IMR-90 (cell line): ENCODE data around the gene KLKB1. TPM values are rescaled to one million over a fixed set of nuclear protein-coding genes. Genes with fewer than 3 reads are reported as not detected.
A peak's percentile ranks its signal among the peaks of the same experiment; 100 is the strongest.

Experiments
- ATAC-seq: fragments of 200-7000 bp; cut with Tn5 transposase; 2 replicates; pipeline ENCODE4 v1.9.1; 2020; ENCODE audit warnings: low read depth, mild to moderate bottlenecking, moderate library complexity
- BruUV-seq: library from RNA; stranded (reverse); fragments of 400-500 nt; replicated peaks from 2 replicates; lab custom pipeline; 2021; lab: Mats Ljungman, UMichigan
- CTCF ChIA-PET: fragments of 300-600 bp; formaldehyde crosslinking; extraction: SDS; loops from one replicate; lab custom pipeline; 2021; ENCODE audit warnings: antibody characterized with exemption; lab: Yijun Ruan, JAX
- POLR2A ChIA-PET: fragments of 300-600 bp; sonication (Branson Sonifier 250); formaldehyde crosslinking; loops from one replicate; lab custom pipeline; 2022; ENCODE audit warnings: antibody characterized with exemption; ENCODE audit not compliant: unreplicated experiment; lab: Charles Lee
- DNase-seq: peaks from one replicate; pipeline ENCODE4 v3.0.0; 2013
- H2AFZ ChIP-seq: replicated peaks from 2 replicates; pipeline ENCODE3; 2013; ENCODE audit warnings: low read length, mild to moderate bottlenecking; ENCODE audit not compliant: poor library complexity
- H2AK5ac ChIP-seq: 2 replicates; pipeline ENCODE4 v1.6.1; 2013; ENCODE audit warnings: low read depth, low read length, inconsistent platforms
- H2AK9ac ChIP-seq: replicated peaks from 2 replicates; pipeline ENCODE3; 2013; ENCODE audit warnings: mild to moderate bottlenecking, low read depth, low read length, moderate library complexity; ENCODE audit not compliant: poor library complexity
- H2BK120ac ChIP-seq: 2 replicates; pipeline ENCODE4 v1.6.1; 2013; ENCODE audit warnings: low read depth, low read length, inconsistent platforms
- H2BK15ac ChIP-seq: 3 replicates; pipeline ENCODE4 v1.6.1; 2013; ENCODE audit warnings: low read depth, low read length, inconsistent platforms
- H2BK20ac ChIP-seq: 2 replicates; pipeline ENCODE4 v1.6.1; 2013; ENCODE audit warnings: low read depth, mild to moderate bottlenecking, inconsistent platforms, low read length, moderate library complexity
- H2BK5ac ChIP-seq: 2 replicates; pipeline ENCODE4 v1.6.1; 2013; ENCODE audit warnings: mild to moderate bottlenecking, low read depth, low read length, inconsistent platforms; ENCODE audit not compliant: poor library complexity, severe bottlenecking
- H3K14ac ChIP-seq: replicated peaks from 2 replicates; pipeline ENCODE4 v1.6.1; 2013; ENCODE audit warnings: low read depth, low read length, inconsistent platforms
- H3K18ac ChIP-seq: 2 replicates; pipeline ENCODE4 v1.6.1; 2013; ENCODE audit warnings: low read depth, low read length, control low read depth
- H3K23ac ChIP-seq: 2 replicates; pipeline ENCODE4 v1.6.1; 2013; ENCODE audit warnings: low read depth, low read length, inconsistent platforms
- H3K27ac ChIP-seq: 2 replicates; pipeline ENCODE4 v1.5.1; 2013; ENCODE audit warnings: mild to moderate bottlenecking, control low read depth, low read length; ENCODE audit not compliant: insufficient read depth
- H3K27me3 ChIP-seq: 2 replicates; pipeline ENCODE4 v1.6.1; 2013; ENCODE audit warnings: low read length; ENCODE audit not compliant: control insufficient read depth, insufficient read depth
- H3K36me3 ChIP-seq: 2 replicates; pipeline ENCODE4 v1.6.1; 2013; ENCODE audit warnings: low read length, mixed read lengths; ENCODE audit not compliant: control insufficient read depth, insufficient read depth
- H3K4ac ChIP-seq: 2 replicates; pipeline ENCODE4 v1.6.1; 2013; ENCODE audit warnings: low read depth, low read length, inconsistent platforms
- H3K4me1 ChIP-seq: 2 replicates; pipeline ENCODE4 v1.6.1; 2013; ENCODE audit warnings: low read length, mixed read lengths; ENCODE audit not compliant: control insufficient read depth, insufficient read depth
- H3K4me2 ChIP-seq: 2 replicates; pipeline ENCODE4 v1.6.1; 2013; ENCODE audit warnings: low read depth, mild to moderate bottlenecking, control low read depth, low read length, moderate library complexity
- H3K4me3 ChIP-seq: 2 replicates; pipeline ENCODE4 v1.5.1; 2013; ENCODE audit warnings: low read depth, mild to moderate bottlenecking, control low read depth, low read length, moderate library complexity; ENCODE audit not compliant: insufficient read depth
- H3K56ac ChIP-seq: 2 replicates; pipeline ENCODE4 v1.6.1; 2013; ENCODE audit warnings: low read length, inconsistent platforms; ENCODE audit not compliant: insufficient read depth; ENCODE audit errors: extremely low read depth
- H3K79me1 ChIP-seq, 2 experiments: 2 replicates each; pipeline ENCODE4 v1.6.1; 2013; ENCODE audit warnings: low read length in 2 of 2, inconsistent platforms in 1 of 2, low read depth in 1 of 2
- H3K9ac ChIP-seq: 2 replicates; pipeline ENCODE4 v1.6.1; 2013; ENCODE audit warnings: low read depth, low read length, control low read depth
- H3K9me1 ChIP-seq: 2 replicates; pipeline ENCODE4 v1.6.1; 2013; ENCODE audit warnings: low read length, inconsistent platforms; ENCODE audit not compliant: insufficient read depth
- H3K9me3 ChIP-seq: 2 replicates; pipeline ENCODE4 v1.6.1; 2013; ENCODE audit warnings: low read length; ENCODE audit not compliant: control insufficient read depth, insufficient read depth
- H4K20me1 ChIP-seq: 2 replicates; pipeline ENCODE4 v1.6.1; 2013; ENCODE audit warnings: low read length, inconsistent platforms; ENCODE audit not compliant: insufficient read depth
- H4K5ac ChIP-seq: 2 replicates; pipeline ENCODE4 v1.6.1; 2013; ENCODE audit warnings: mild to moderate bottlenecking, low read depth, low read length, control low read depth
- H4K8ac ChIP-seq, 2 experiments: 2 replicates each; pipeline ENCODE4 v1.6.1; 2013; ENCODE audit warnings: low read depth in 2 of 2, low read length in 2 of 2, control low read depth in 1 of 2, inconsistent platforms in 1 of 2
- H4K91ac ChIP-seq: 2 replicates; pipeline ENCODE4 v1.6.1; 2013; ENCODE audit warnings: low read depth, low read length, inconsistent platforms; ENCODE audit not compliant: insufficient read depth
- BHLHE40 ChIP-seq: fragments of 150-350 bp; IDR thresholded peaks from 2 replicates; pipeline ENCODE4 v1.6.1; 2016; ENCODE audit warnings: mild to moderate bottlenecking, low read depth, low read length
- CEBPB ChIP-seq: IDR thresholded peaks from 2 replicates; pipeline ENCODE4 v1.6.1; 2012; ENCODE audit warnings: low read depth, low read length, improper control_type of control experiment
- CHD1 ChIP-seq: IDR thresholded peaks from 2 replicates; pipeline ENCODE4 v1.6.1; 2012; ENCODE audit warnings: low read depth, low read length, improper control_type of control experiment
- FOS ChIP-seq: fragments of 150-350 bp; IDR thresholded peaks from 2 replicates; pipeline ENCODE4 v1.6.1; 2016; ENCODE audit warnings: low read depth, low read length
- MAFK ChIP-seq: IDR thresholded peaks from 2 replicates; pipeline ENCODE4 v1.6.1; 2012; ENCODE audit warnings: low read depth, low read length, improper control_type of control experiment
- MAZ ChIP-seq: IDR thresholded peaks from 2 replicates; pipeline ENCODE4 v1.6.1; 2012; ENCODE audit warnings: low read depth, mild to moderate bottlenecking, low read length, improper control_type of control experiment, moderate library complexity, borderline replicate concordance
- MXI1 ChIP-seq: IDR thresholded peaks from 2 replicates; pipeline ENCODE4 v1.6.1; 2012; ENCODE audit warnings: low read depth, mild to moderate bottlenecking, low read length, moderate library complexity, borderline replicate concordance
- NFE2L2 ChIP-seq: fragments of 150-350 bp; IDR thresholded peaks from 2 replicates; pipeline ENCODE4 v1.6.1; 2016; ENCODE audit warnings: low read depth, mild to moderate bottlenecking, low read length
- POLR2A ChIP-seq: IDR thresholded peaks from 2 replicates; pipeline ENCODE4 v1.6.1; 2012; ENCODE audit warnings: mild to moderate bottlenecking, low read depth, low read length
- RAD21 ChIP-seq: IDR thresholded peaks from 2 replicates; pipeline ENCODE4 v1.6.1; 2012; ENCODE audit warnings: low read length, improper control_type of control experiment
- RCOR1 ChIP-seq: IDR thresholded peaks from 2 replicates; pipeline ENCODE4 v1.6.1; 2012; ENCODE audit warnings: mild to moderate bottlenecking, low read length, improper control_type of control experiment; ENCODE audit not compliant: insufficient replicate concordance
- RFX5 ChIP-seq: IDR thresholded peaks from 2 replicates; pipeline ENCODE4 v1.8.0; 2012; ENCODE audit warnings: low read depth, mild to moderate bottlenecking, low read length, moderate library complexity
- SMC3 ChIP-seq: fragments of 150-350 bp; IDR thresholded peaks from 2 replicates; pipeline ENCODE4 v1.6.1; 2016; ENCODE audit warnings: low read depth, mild to moderate bottlenecking, antibody characterized with exemption, low read length, moderate library complexity
- WGBS, 2 experiments: methylation state at CpG; one replicate each; pipeline versions ENCODE4 v1.1.5 to v1.1.7; 2013; ENCODE audit warnings: missing lambda C conversion rate in 2 of 2; ENCODE audit not compliant: insufficient read length in 1 of 2; ENCODE audit errors: extremely low coverage in 2 of 2; 5-methylcytosine and 5-hydroxymethylcytosine counted together
- dilution Hi-C: fragments of 300-500 bp; cut with HindIII; formaldehyde crosslinking; loops from one replicate; pipeline ENCODE4 v1.14.3; 2018; ENCODE audit warnings: low sequenced_read_pairs; ENCODE audit not compliant: unreplicated experiment
- in situ Hi-C: fragments of 300-500 bp; cut with MboI; formaldehyde crosslinking; loops from 3 replicates; pipeline ENCODE4 v1.14.3; 2019; ENCODE audit warnings: low sequenced_read_pairs, inconsistent platforms, mixed read lengths
- intact Hi-C: fragments of 100-400 bp; cut with micrococcal nuclease; formaldehyde crosslinking; loops from 2 replicates; pipeline ENCODE4 v1.10.0; 2022
- polyA plus RNA-seq, 3 experiments: library from polyadenylated mRNA; depleted of rRNA; stranded (reverse); fragments of >200 nt; gene quantifications; 2 replicates each; pipeline ENCODE4 v1.2.3, GENCODE V29; 2012; ENCODE audit warnings: low replicate concordance in 1 of 3
- total RNA-seq: library from RNA; depleted of rRNA; stranded (reverse); fragments of >200 nt; gene quantifications from 2 replicates; pipeline ENCODE4 v1.2.3, GENCODE V29; 2012
- TF ChIP-seq, protein P1 (sequence below): fragments of 150-350 bp; IDR thresholded peaks from 2 replicates; pipeline ENCODE4 v1.6.1; 2016; ENCODE audit warnings: low read depth, mild to moderate bottlenecking, low read length, moderate library complexity, borderline replicate concordance
- TF ChIP-seq, protein P2 (sequence below): conservative IDR thresholded peaks from 2 replicates; pipeline ENCODE4 v1.5.1; 2012; ENCODE audit warnings: mild to moderate bottlenecking, low read depth, low read length, improper control_type of control experiment
- TF ChIP-seq, protein P3 (sequence below): fragments of 150-350 bp; IDR thresholded peaks from 2 replicates; pipeline ENCODE4 v1.6.1; 2017; ENCODE audit warnings: mild to moderate bottlenecking, antibody characterized with exemption, low read length, low read depth

KLKB1 gene
- total and polyA plus RNA-seq, 2 of the 4 experiments (the other 2 are of a cell fraction): 0.03 TPM; not detected in 1

DNA sequence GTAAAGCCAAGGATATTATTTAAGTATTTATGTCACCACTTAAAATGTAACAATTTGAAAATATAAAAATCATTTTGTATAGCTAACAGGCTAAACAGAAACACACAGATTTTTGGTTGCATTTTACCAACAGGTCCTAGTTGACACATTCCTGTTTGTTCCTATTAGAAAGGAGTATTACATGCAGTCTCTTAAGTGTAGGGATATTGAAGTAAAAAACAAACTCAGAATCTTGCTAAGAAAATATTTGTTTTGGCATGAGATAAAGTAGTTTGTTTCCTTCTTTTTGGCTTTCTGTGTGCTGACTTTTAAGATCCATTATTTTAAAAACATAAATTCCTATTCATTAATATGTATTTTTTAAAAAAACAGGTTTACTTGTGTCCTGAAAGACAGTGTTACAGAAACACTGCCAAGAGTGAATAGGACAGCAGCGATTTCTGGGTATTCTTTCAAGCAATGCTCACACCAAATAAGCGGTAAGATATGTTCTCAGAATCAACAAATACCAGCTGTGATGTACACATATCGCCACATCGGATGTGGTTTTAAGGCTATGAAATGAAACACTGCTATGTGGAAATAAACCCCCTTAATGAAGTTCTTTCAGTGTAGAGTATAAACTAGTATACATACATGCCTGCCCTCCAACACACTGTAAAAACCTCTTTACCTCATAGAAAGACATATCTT lies 45.5 kb downstream of the KLKB1 start:
- H3K9me1 ChIP-seq: no peaks in the 10 kb centered on the region
- H3K9ac ChIP-seq: no peak overlapping the region
- peak; percentile 48 for DNase-seq
- H4K20me1 ChIP-seq: no peaks in the 10 kb centered on the region
- WGBS, 2 experiments: no CpG with 5 or more reads among the region's 4 CpGs
- peak; percentile 90 for ATAC-seq
- no peak overlapping the region for H4K8ac ChIP-seq
- no peak overlapping the region for H3K18ac ChIP-seq
- ChIA-PET POLR2A (no interaction called here), CTCF (no interaction called here)
- H3K4me1 ChIP-seq: no peaks in the 10 kb centered on the region
- H3K36me3 ChIP-seq: no peaks in the 10 kb centered on the region
- in situ Hi-C loops (no loop called here), dilution Hi-C loops (no loop called here), intact Hi-C loops (no loop called here)
- H3K56ac ChIP-seq: no peak overlapping the region
- no peak overlapping the region for H4K91ac ChIP-seq
- H3K14ac ChIP-seq: no peak overlapping the region
- no TSS peak for BruUV-seq
- H2AK9ac ChIP-seq: no peak overlapping the region
- H2BK15ac ChIP-seq: no peak overlapping the region
- TF ChIP-seq, protein P1, sequence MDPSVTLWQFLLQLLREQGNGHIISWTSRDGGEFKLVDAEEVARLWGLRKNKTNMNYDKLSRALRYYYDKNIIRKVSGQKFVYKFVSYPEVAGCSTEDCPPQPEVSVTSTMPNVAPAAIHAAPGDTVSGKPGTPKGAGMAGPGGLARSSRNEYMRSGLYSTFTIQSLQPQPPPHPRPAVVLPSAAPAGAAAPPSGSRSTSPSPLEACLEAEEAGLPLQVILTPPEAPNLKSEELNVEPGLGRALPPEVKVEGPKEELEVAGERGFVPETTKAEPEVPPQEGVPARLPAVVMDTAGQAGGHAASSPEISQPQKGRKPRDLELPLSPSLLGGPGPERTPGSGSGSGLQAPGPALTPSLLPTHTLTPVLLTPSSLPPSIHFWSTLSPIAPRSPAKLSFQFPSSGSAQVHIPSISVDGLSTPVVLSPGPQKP: no peak
- TF ChIP-seq FOS: no peak
- TF ChIP-seq MXI1: no peak
- TF ChIP-seq, protein P2, sequence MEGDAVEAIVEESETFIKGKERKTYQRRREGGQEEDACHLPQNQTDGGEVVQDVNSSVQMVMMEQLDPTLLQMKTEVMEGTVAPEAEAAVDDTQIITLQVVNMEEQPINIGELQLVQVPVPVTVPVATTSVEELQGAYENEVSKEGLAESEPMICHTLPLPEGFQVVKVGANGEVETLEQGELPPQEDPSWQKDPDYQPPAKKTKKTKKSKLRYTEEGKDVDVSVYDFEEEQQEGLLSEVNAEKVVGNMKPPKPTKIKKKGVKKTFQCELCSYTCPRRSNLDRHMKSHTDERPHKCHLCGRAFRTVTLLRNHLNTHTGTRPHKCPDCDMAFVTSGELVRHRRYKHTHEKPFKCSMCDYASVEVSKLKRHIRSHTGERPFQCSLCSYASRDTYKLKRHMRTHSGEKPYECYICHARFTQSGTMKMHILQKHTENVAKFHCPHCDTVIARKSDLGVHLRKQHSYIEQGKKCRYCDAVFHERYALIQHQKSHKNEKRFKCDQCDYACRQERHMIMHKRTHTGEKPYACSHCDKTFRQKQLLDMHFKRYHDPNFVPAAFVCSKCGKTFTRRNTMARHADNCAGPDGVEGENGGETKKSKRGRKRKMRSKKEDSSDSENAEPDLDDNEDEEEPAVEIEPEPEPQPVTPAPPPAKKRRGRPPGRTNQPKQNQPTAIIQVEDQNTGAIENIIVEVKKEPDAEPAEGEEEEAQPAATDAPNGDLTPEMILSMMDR: no peak
- TF ChIP-seq BHLHE40: no peak
- no peak for TF ChIP-seq CHD1
- TF ChIP-seq SMC3: no peak
- no peak for TF ChIP-seq RFX5
- no peak for TF ChIP-seq POLR2A
- no peak for TF ChIP-seq MAFK
- TF ChIP-seq MAZ: no peak
- no peak for TF ChIP-seq NFE2L2
- TF ChIP-seq CEBPB: no peak
- TF ChIP-seq, protein P3, sequence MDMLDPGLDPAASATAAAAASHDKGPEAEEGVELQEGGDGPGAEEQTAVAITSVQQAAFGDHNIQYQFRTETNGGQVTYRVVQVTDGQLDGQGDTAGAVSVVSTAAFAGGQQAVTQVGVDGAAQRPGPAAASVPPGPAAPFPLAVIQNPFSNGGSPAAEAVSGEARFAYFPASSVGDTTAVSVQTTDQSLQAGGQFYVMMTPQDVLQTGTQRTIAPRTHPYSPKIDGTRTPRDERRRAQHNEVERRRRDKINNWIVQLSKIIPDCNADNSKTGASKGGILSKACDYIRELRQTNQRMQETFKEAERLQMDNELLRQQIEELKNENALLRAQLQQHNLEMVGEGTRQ: no peak
- TF ChIP-seq RCOR1: no peak
- TF ChIP-seq RAD21: no peak
- no peaks in the 10 kb centered on the region for H3K9me3 ChIP-seq
- no peak overlapping the region for H3K4me2 ChIP-seq
- H3K27ac ChIP-seq: no peak overlapping the region
- H2BK120ac ChIP-seq: no peak overlapping the region
- no peak overlapping the region for H3K4me3 ChIP-seq
- no peak overlapping the region for H2AFZ ChIP-seq
- no peak overlapping the region for H2AK5ac ChIP-seq
- no peak overlapping the region for H4K5ac ChIP-seq
- no peak overlapping the region for H3K23ac ChIP-seq
- H3K27me3 ChIP-seq: no peaks in the 10 kb centered on the region
- H3K4ac ChIP-seq: no peak overlapping the region
- no peak overlapping the region for H2BK5ac ChIP-seq
- no peaks in the 10 kb centered on the region for H3K79me1 ChIP-seq
- no peak overlapping the region for H2BK20ac ChIP-seq
